ENCODE results near the gene STRN. TPM values are rescaled to one million over a fixed set of nuclear protein-coding genes. Genes with fewer than 3 reads are reported as not detected.
"Not testable (repeated sequence)": the region's sequence is repeated elsewhere in the genome, so short reads cannot be mapped to it uniquely, and the experiment has no call there.

STRN gene, protein sequence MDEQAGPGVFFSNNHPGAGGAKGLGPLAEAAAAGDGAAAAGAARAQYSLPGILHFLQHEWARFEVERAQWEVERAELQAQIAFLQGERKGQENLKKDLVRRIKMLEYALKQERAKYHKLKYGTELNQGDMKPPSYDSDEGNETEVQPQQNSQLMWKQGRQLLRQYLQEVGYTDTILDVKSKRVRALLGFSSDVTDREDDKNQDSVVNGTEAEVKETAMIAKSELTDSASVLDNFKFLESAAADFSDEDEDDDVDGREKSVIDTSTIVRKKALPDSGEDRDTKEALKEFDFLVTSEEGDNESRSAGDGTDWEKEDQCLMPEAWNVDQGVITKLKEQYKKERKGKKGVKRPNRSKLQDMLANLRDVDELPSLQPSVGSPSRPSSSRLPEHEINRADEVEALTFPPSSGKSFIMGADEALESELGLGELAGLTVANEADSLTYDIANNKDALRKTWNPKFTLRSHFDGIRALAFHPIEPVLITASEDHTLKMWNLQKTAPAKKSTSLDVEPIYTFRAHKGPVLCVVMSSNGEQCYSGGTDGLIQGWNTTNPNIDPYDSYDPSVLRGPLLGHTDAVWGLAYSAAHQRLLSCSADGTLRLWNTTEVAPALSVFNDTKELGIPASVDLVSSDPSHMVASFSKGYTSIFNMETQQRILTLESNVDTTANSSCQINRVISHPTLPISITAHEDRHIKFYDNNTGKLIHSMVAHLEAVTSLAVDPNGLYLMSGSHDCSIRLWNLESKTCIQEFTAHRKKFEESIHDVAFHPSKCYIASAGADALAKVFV
- 26.2 TPM for total RNA-seq
- long read RNA-seq, partial matches to known transcripts: 2 of 6 reads
- long read RNA-seq, other reads (novel, unspliced or antisense): 4 of 6 reads

DNA sequence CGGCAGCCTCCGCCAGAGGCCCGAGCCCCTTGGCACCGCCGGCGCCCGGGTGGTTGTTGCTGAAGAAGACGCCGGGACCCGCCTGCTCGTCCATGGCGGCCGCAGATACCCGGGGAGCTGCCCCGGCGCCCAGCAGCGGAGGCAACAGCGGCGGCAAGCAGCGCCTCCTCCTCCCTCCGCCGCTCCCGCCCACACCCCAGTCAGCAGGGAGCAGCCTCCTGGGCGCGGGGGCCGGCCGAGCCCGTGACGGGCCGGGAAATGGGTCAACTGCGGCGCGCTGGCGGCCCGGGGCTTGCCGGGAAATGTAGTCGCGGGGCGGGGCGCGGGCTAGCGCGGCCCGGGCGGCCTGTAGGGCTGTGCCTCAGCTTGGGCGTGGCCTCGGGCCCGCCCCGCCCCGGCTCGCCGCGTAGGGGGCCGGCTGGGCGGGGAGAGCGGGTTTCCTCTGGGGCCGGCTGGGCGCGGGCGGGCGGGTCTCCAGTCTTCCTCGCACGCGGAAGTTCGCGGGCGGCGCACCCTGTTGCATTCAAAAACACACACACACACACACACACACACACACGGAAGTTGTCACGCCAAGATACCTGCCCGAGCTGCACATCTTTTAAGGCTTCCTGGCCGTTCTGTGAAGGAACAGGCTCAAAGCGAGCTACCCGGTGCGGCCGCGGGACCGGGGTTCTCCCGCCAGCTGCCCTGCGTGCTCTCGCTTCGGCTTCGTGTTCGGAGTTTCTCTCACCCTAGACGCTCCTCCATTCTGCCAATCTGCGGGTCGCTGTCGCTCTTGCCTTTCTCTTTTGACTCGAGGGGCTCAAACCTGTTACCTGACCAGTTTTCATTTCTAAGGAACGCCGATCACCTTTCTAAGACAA, at the start of gene STRN:
Gene STRN, minus strand, starts transcription at position 167 of the 866 bp plus-strand sequence. Its CDS starts 73 bp downstream, at position 94.
- peak; percentile 100 for DNase-seq (ENCODE audit: low spot score)

- DNase-seq (ENCODE audit: low spot score): no peak
Observed at GRCh38 chr2:37013315-37013641, 46.9 kb upstream of the STRN start.

DNA sequence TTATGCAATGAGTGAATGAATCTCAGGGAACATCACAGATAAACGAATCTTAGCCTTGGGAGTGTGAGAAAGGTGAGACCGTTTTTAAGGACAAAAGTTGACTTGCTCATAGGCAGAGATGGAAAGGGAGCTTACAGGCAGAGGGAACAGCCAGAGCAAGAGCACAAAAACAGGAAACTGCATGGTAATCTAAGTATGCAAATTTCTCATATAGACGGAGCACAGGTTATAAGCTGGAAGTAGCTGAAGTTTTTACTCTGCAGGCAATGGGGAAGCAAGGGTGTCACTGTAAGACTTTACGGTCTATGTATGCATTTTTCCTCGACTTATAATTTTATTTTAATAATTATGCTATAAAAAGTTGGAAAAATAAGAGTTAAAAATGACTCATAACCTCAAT, 44.8 kb upstream of the STRN start:
- DNase-seq (ENCODE audit: low spot score): no peak

GRCh38 chr2:37005118-37005868, 39.0 kb upstream of the STRN start:
- no peak for DNase-seq (ENCODE audit: low spot score)

DNA sequence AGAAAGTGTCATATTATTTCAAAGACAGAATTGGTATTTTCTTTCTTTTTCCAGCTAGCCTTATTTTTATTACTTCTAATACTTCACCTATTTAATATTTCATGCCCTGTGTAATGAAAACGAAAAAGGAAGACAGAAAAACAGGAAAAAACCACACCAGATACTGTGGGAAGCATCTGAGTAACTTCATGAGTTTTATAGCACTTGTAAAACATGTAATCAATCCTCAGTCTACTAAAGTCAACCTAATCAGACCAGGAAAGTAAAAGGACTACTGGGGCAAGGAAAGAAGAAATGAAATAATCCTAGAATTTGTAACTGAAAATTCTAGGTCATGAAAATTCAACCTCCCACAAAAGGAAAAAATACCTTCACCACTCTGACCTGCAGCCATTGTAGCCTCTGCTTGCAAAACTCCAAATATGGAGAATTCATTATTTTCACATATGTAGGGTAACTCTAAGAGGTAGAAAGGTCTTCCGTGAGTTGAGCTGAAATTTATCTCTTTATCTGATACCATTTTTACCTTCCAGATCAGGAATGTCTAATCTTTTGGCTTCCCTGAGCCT, 34.7 kb upstream of the STRN start:
- no peak for DNase-seq (ENCODE audit: low spot score)

GRCh38 chr2:37000318-37000717, 34.0 kb upstream of the STRN start:
- no peak for DNase-seq (ENCODE audit: low spot score)

- not testable (repeated sequence) for DNase-seq (ENCODE audit: low spot score)
Observed at GRCh38 chr2:36999416-36999815, 33.1 kb upstream of the STRN start.

GRCh38 chr2:36993841-36994620, 27.7 kb upstream of the STRN start:
- DNase-seq (ENCODE audit: low spot score): no peak

- DNase-seq (ENCODE audit: low spot score): no peak
Observed at GRCh38 chr2:36988008-36988407, 21.7 kb upstream of the STRN start.

- no peak for DNase-seq (ENCODE audit: low spot score)
Observed at GRCh38 chr2:36982467-36982866, 16.1 kb upstream of the STRN start.

DNA sequence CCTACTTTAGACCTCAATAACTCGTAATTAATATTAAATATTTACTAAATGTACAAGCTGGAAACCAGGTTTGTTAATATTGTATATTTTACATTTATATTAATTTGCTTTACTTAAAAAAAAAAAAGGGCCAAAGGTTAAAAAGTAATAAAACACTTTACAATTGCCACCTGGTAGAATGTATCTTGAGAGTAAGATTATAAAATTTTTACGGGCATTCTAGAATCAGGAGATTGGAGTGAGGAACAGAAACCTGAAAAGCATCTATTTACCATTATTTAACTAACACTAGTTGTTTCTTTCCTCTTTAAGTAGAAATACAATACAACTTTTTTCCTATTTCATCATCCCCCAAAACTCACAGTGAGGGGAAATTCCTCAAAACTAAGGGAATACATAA, 15.6 kb upstream of the STRN start:
- DNase-seq (ENCODE audit: low spot score): no peak

GRCh38 chr2:36979007-36979406, 12.7 kb upstream of the STRN start:
- not testable (repeated sequence) for DNase-seq (ENCODE audit: low spot score)

GRCh38 chr2:36976065-36976464, 9.7 kb upstream of the STRN start:
- DNase-seq (ENCODE audit: low spot score): no peak

GRCh38 chr2:36975306-36975705, 9.0 kb upstream of the STRN start:
- no peak for DNase-seq (ENCODE audit: low spot score)

GRCh38 chr2:36973320-36973719, 7.0 kb upstream of the STRN start:
- DNase-seq (ENCODE audit: low spot score): no peak

DNA sequence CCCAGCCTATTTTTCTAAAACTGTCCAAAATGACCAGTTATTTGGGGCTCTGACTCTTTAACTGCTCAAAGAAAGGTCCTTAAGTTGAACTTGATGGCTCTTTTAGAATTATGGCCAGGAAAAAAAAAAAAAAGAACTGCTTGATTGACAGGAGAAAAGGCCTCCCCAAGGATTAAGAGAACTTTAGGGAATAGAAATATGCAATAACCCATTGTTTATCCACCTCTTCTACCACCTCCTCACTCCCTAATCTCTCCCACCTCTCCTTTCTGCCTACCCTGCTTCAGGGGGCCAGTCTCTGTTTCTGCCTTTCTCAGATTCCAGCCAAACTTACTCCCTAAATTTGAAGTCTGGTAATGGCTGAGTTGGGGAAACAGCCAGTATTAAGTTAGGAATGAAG, 5.7 kb upstream of the STRN start:
- DNase-seq (ENCODE audit: low spot score): no peak

GRCh38 chr2:36967236-36967876, 1.0 kb upstream of the STRN start:
- DNase-seq (ENCODE audit: low spot score): no peak

DNA sequence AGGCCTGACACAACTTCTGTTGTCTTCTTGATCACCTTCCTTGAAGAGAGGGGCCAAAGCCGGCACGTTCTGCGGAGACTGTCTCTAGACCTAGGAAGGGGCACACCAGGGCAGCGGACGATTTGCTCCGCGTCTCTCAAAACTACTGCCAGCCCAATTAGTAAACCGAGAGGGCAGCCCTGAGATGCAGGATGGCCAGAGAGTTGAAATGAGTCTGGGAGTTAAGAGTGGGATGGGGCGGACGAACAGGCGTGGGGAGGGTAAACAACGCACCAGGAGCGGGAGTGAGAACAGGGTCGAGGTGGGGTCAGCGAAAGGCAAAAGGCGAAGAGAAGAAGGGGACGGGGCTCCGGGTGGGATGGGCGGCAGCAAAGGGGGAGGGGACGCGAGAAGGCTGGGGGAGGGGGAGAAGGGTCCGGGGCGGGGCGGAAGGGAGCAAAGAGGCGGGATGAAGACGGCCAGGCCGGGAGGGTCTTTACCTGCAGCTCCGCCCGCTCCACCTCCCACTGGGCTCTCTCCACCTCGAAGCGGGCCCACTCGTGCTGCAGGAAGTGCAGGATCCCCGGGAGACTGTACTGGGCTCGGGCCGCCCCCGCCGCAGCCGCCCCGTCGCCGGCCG, 476 bp downstream of the STRN start:
- no peak for DNase-seq (ENCODE audit: low spot score)

DNA sequence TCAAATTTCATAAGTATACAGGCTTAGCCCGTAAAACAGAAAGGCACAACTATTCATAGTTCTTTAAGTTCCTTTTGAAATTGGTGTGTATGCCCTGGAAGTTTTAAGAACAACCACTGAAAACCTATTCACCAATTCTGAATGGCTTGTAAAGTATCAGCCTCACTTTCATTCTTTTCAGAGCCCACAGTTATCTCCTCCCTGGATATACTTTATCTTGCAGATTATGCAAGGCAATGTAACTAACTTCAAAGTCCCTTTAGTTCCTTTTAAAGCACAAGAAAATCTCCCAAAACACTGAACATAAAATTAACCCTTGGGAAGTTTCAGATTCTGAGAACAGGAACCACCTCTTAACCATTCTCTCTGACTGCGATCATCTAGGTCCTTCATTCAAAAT, 1.1 kb downstream of the STRN start:
- DNase-seq (ENCODE audit: low spot score): no peak
